Ovary (tissue), 3 donors: ENCODE results near the gene CST7.

Source experiments
- CTCF ChIP-seq, 3 donors: fragments of 450-650 bp in 2 of 3; fragments of 200-600 bp in 1 of 3; IDR thresholded peaks; one replicate each; pipeline versions ENCODE4 v1.5.1 to v1.8.0; 2016 to 2022; ENCODE audit warnings: antibody characterized with exemption in 3 of 3, mild to moderate bottlenecking in 1 of 3
- EP300 ChIP-seq: sonication (generic); formaldehyde crosslinking; IDR thresholded peaks from one replicate; pipeline ENCODE4 v1.6.1; 2017; ENCODE audit warnings: antibody characterized with exemption
- donor health status: DM: no; HTN: no; CAD: no.

GRCh38 chr20:24916412-24916811, 32.7 kb upstream of the CST7 start:
- no peak for TF ChIP-seq CTCF (IDR thresholded peaks at IDR 0.05)
- no peak for TF ChIP-seq EP300
